IgD-negative memory B cell (primary cell): ENCODE data around the gene SPCS2. TPM values are rescaled to one million over a fixed set of nuclear protein-coding genes. Genes with fewer than 3 reads are reported as not detected.

Source experiments
- H3K27ac Mint-ChIP-seq, 3 donors: one replicate each; pipeline ENCODE4 v1.8.0; 2020 to 2022; ENCODE audit warnings: mild to moderate bottlenecking in 3 of 3, mixed read lengths in 3 of 3, moderate library complexity in 1 of 3
- H3K27me3 Mint-ChIP-seq: one replicate; pipeline ENCODE4 v1.8.0; 2021; ENCODE audit warnings: mixed read lengths
- H3K36me3 Mint-ChIP-seq: one replicate; pipeline ENCODE4 v1.8.0; 2020; ENCODE audit warnings: mild to moderate bottlenecking, mixed read lengths
- H3K4me1 Mint-ChIP-seq, 3 donors: one replicate each; pipeline ENCODE4 v1.8.0; 2020 to 2022; ENCODE audit warnings: mixed read lengths in 3 of 3, mild to moderate bottlenecking in 1 of 3
- H3K4me3 Mint-ChIP-seq, 4 donors: one replicate each; pipeline ENCODE4 v1.8.0; 2020 to 2022; ENCODE audit warnings: mild to moderate bottlenecking in 4 of 4, mixed read lengths in 4 of 4, moderate library complexity in 3 of 4
- H3K9me3 Mint-ChIP-seq, 3 donors: one replicate each; pipeline ENCODE4 v1.8.0; 2020 to 2021; ENCODE audit warnings: mixed read lengths in 3 of 3, mild to moderate bottlenecking in 1 of 3
- polyA plus RNA-seq: library from polyadenylated mRNA; unstranded; fragments of 300-500 nt; fragmentation: Illumina TruSeq; gene quantifications from one replicate; pipeline ENCODE4 v1.2.3, GENCODE V29; 2021

SPCS2 gene
- polyA plus RNA-seq = 322 TPM

DNA sequence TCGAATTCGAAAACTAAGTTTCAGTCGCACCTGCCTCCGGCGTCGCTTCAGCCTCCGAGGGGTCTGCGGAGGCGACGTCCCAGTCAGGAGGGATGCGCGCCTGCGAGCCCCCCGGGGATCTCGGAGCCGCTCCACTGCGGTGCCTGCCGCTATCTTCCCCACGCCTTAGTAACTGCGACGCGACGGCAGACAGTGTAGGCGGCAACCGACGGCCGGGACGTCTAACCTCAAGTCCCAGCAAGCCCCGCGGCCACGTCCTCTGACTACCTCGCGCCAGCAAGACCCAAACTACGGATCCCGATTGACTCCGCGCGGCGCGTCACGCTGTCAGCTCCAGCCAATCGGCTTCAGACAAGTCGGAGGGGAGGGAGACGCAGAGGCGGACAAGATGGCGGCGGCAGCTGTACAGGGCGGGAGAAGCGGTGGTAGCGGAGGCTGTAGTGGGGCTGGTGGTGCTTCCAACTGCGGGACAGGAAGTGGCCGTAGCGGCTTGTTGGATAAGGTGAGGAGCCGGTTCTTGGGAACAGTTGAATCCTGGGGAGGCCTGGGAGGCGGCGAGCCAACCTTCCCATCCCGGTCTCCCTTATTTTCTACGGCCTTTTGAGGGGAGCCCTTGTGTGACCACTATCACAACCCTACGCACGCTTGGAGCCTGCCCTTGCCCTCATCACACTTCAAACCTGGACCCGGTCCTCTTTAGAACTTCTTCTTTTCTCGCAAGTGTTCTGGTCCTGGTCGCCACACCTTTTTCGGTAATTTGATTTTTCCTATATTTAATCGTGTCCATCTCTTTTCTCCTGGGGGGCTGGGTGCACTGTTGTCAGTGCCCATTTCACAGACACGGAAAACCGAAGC, at the start of gene SPCS2, which contains the start of gene XRRA1:
TSS of gene SPCS2 (plus strand) at position 369 of the 855 bp plus-strand sequence. CDS start at position 389, 20 bp downstream.
TSS of gene XRRA1 (minus strand) at position 194 of the 855 bp plus-strand sequence. CDS start 8,213 bp downstream, outside the sequence.
- Mint-ChIP-seq H3K27ac (peak within 1 kb of the TSS; percentile 95 to 99 (median 98)), H3K4me1 (peaks cover 36 to 50% (median 45%) of the 10 kb centered on the region in 3 donors), H3K9me3 (no peaks in the 10 kb centered on the region)

DNA sequence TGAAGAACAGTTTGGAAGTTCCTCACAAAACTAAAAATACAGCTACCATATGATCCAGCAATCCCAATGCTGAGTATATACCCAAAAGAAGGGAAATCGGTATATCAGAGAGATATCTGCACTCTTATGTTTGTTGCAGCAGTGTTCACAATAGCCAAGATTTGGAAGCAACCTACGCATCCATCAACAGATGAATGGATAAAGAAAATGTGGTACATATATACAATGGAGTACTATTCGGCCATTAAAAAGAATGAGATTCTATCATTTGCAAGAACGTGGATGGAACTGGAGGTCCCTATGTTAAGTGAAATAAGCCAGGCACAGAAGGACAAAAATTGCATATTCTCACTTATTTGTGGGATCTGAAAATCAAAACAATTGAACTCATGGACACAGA, 46.7 kb upstream of the SPCS2 start:
- H3K27ac Mint-ChIP-seq = no peak overlapping the region
- peaks cover 0 to 5% (median 0%) of the 10 kb centered on the region in 3 donors for H3K4me1 Mint-ChIP-seq
- no peaks in the 10 kb centered on the region for H3K27me3 Mint-ChIP-seq
- peaks cover 10 to 29% (median 21%) of the 10 kb centered on the region in 3 donors for H3K9me3 Mint-ChIP-seq
- H3K36me3 Mint-ChIP-seq = peaks cover 39% of the 10 kb centered on the region
- no peak overlapping the region for H3K4me3 Mint-ChIP-seq

More for the DNA sequence above, at the start of gene SPCS2, which contains the start of gene XRRA1:
- peaks cover 4% of the 10 kb centered on the region for H3K36me3 Mint-ChIP-seq
- peak within 1 kb of the TSS; percentile 95 to 98 (median 97) for H3K4me3 Mint-ChIP-seq
- H3K27me3 Mint-ChIP-seq = no peaks in the 10 kb centered on the region

DNA sequence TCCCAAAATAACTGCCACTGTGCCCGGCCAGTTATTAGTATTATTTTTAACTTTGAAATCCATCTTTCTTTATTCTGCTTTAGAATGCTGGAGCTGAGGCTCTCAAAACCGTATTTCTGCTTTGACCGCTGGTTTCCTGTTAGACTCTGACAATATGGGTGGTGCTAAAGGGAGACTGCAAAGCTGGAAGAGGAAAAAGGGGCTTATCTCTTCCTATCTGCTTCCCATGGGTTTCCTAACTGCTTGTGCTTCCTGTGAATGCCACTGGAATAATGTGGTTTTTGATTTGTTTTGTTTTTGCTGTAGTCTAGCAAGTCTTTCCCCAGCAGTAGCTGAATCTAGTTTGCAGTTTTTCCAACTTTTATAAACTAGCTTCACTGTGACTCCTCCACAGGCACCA, 43.7 kb upstream of the SPCS2 start:
- Mint-ChIP-seq H3K36me3 (peaks cover 26% of the 10 kb centered on the region), H3K4me1 (peaks cover 7 to 20% (median 17%) of the 10 kb centered on the region in 3 donors), H3K4me3 (no peak overlapping the region), H3K27me3 (no peaks in the 10 kb centered on the region), H3K27ac (peak overlapping the region in 1 of 3 donors; percentile 13), H3K9me3 (peaks cover 7 to 17% (median 8%) of the 10 kb centered on the region in 3 donors)

DNA sequence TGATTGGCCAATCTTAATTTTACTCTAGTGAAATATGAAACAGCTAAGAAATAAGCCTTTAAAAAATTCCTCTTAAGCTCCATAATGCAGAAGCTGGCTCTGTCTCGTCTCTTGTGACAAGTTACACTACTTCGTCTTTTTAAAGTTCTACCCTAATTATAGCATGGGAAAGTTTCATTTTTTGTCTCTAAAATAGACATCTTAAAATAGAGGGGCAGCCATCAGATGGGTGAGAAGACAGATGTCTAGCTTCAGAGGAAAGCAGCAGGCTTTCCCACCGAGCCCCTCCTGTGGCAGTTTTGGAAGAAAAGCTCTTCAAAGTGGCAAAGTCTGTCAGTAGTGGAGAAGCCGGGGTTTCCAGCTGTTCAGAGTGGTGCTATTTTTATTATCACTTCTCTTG, 39.7 kb upstream of the SPCS2 start:
- H3K4me3 Mint-ChIP-seq = peak overlapping the region in 1 of 4 donors; percentile 49
- no peaks in the 10 kb centered on the region for H3K27me3 Mint-ChIP-seq
- peaks cover 5% of the 10 kb centered on the region for H3K36me3 Mint-ChIP-seq
- peak overlapping the region in 2 of 3 donors; percentile 28 to 46 for H3K27ac Mint-ChIP-seq
- H3K4me1 Mint-ChIP-seq = peaks cover 7 to 25% (median 19%) of the 10 kb centered on the region in 3 donors
- peaks cover 0 to 1% (median 0%) of the 10 kb centered on the region in 3 donors for H3K9me3 Mint-ChIP-seq

DNA sequence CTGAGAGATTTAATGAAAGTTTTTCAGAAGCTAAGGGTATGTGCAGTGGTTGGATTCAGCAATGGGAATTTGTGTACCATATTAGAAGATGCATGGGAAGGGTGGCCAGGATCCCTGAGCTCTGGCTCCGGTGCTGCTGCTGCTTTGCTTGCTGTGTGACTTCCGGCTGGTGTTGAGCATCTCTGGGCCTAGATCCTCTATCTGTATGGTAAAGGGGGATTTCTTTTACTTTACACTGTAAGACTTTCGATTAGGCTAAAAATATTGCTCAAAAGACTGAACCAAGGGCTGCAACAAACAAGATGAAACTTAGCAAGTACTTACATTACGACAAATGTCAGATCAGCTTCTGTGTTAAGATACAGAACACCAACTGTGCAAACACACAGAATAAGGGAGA, 39.3 kb upstream of the SPCS2 start:
- peaks cover 7 to 23% (median 19%) of the 10 kb centered on the region in 3 donors for H3K4me1 Mint-ChIP-seq
- no peaks in the 10 kb centered on the region for H3K27me3 Mint-ChIP-seq
- peak overlapping the region in 1 of 4 donors; percentile 49 for H3K4me3 Mint-ChIP-seq
- H3K36me3 Mint-ChIP-seq = peaks cover 4% of the 10 kb centered on the region
- peak overlapping the region in 2 of 3 donors; percentile 28 to 46 for H3K27ac Mint-ChIP-seq
- peaks cover 0 to 1% (median 0%) of the 10 kb centered on the region in 3 donors for H3K9me3 Mint-ChIP-seq

DNA sequence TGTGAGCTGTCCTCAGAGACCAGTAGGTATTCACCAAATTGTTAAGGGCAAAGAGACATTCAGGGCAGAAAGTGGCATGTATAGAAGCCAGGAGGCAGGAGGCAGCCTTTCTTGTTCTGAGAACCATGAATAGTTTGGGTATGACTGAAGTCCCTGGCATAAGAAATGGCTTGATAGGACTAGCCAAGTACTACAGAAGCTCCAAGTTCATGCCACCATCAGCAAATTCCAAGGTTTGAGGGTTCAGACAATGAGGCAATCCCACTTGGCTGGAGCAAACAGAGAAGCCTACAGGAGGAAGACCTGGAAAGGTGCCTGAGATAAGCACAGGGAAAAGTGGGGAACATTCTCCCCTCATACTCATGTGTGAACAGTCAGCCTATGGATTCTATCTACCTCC, 25.9 kb upstream of the SPCS2 start:
- H3K4me1 Mint-ChIP-seq = peaks cover 0 to 1% (median 0%) of the 10 kb centered on the region in 3 donors
- H3K9me3 Mint-ChIP-seq = no peaks in the 10 kb centered on the region
- no peak overlapping the region for H3K4me3 Mint-ChIP-seq
- H3K36me3 Mint-ChIP-seq = peaks cover 10% of the 10 kb centered on the region
- no peaks in the 10 kb centered on the region for H3K27me3 Mint-ChIP-seq
- no peak overlapping the region for H3K27ac Mint-ChIP-seq

DNA sequence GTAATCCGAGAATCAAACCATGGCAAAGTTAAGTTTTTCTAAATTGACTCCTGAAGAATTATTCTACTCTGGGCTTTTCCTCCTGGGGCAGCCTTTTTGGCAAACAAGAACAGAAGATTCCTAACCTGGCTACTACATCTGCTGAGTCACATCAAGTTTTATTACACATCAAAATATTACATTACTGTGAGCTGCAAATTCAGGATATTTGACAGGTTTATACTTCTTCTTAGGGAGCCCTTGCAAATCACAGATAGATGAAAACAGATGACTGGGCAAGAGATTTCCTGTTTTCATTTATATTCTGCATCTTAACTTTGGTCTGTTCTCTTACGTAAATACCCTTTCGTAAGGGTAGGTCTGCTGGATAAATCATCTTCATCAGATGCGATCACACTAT, 23.8 kb upstream of the SPCS2 start:
- Mint-ChIP-seq H3K4me1 (peaks cover 0 to 1% (median 0%) of the 10 kb centered on the region in 3 donors), H3K27ac (no peak overlapping the region), H3K36me3 (peaks cover 10% of the 10 kb centered on the region), H3K9me3 (no peaks in the 10 kb centered on the region), H3K27me3 (no peaks in the 10 kb centered on the region), H3K4me3 (no peak overlapping the region)

DNA sequence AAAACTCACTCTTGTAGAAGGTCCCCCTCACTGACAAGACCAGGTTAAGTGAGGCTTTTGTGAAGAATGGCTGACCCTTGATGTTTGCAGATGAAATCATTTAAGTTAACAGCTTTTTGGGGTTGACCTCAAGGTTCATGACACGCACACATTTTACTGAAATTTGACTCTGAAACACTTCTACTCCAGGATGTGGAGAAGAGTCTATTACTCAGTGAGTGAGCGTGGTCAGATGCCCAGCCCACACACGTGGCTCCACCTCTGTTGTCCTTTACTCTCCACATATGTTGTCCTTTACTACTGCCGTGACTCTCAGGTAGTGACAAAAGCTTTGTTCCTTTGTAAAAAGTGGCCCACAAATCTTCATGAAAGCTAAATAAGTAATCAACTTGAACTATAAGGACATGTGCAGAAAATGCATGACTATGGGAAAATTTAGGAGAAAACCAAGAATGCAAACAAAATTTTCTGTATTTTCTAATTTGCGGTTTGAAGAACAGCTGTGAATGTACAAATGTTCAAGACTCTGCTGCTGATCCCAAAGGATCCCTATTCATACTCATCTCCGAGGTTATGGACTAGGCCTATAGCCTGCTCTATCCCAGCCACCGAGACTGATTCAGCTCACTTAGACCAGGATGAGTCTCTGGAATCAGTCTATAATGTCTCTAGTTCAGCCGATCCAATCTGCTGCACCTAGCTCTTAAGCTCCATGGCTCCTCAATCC, 22.6 kb upstream of the SPCS2 start:
- no peaks in the 10 kb centered on the region for H3K27me3 Mint-ChIP-seq
- peaks cover 6% of the 10 kb centered on the region for H3K36me3 Mint-ChIP-seq
- H3K27ac Mint-ChIP-seq = no peak overlapping the region
- H3K4me3 Mint-ChIP-seq = no peak overlapping the region
- no peaks in the 10 kb centered on the region for H3K9me3 Mint-ChIP-seq
- H3K4me1 Mint-ChIP-seq = peaks cover 0 to 1% (median 0%) of the 10 kb centered on the region in 3 donors

DNA sequence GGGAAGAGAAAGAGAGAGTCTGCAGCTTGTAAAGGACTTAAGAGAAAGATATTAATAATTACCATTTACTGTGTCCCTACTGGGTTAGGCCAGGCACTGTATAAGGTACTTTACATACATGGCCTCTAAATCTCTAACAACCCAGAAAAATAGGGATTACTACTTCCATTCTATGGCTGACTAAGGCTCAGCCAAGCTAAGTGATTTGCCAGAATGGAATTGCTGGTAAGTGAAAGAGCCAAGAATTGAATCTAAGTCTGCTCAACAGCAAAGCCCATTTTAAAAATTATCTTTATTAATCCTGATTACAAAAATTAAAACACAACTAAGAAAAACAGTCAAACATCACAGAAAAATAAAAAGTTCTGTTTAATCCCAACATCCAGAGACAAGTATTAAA, 21.6 kb upstream of the SPCS2 start:
- H3K27me3 Mint-ChIP-seq = no peaks in the 10 kb centered on the region
- no peaks in the 10 kb centered on the region for H3K9me3 Mint-ChIP-seq
- H3K36me3 Mint-ChIP-seq = peaks cover 3% of the 10 kb centered on the region
- H3K4me1 Mint-ChIP-seq = peaks cover 0 to 1% (median 0%) of the 10 kb centered on the region in 3 donors
- no peak overlapping the region for H3K27ac Mint-ChIP-seq
- no peak overlapping the region for H3K4me3 Mint-ChIP-seq

DNA sequence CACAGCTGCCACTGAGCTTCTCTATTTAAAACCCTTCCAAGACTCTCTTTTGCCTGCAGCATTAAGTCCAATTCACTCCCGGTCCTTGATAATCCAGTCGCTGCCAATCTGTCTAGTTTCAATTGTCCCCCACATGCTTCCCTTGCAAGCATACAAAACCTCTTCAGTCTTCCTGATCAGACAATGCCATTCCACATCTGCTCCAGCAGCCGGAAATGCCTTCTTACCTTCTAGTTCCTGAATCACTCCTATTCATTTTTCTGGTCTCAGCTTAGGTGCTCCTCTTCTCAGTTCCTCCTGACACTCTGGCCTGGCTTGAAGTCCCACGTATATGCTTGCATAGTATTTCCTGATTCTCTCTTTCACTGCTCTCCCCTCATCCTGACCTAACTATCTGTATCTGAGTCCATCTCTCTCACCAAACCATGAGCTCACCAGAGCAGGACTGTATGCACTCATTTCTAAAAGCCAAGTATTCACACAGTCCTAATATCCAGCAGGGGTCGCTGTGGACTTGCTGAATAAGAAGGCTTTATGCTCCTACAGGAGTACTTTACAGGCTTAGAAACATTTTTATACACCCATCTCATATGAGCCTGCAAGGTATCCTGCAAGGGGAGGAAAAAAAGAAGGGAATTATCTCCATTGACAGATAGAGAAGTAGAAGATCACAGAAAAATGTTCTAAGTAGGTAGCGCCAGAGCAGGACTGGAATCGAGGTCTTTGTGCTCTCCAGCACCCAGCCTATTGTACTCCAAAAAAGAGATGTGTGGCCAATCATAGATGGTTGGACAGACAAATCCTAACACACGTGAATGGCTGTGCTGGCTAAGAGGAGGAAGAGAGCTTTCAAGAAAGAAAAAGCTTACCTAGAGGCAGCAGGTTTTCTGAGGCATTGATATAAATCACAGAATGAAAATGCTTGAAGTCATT, 19.4 kb upstream of the SPCS2 start:
- Mint-ChIP-seq H3K27ac (no peak overlapping the region), H3K4me1 (no peaks in the 10 kb centered on the region), H3K4me3 (no peak overlapping the region), H3K9me3 (no peaks in the 10 kb centered on the region), H3K36me3 (peaks cover 3% of the 10 kb centered on the region), H3K27me3 (no peaks in the 10 kb centered on the region)

DNA sequence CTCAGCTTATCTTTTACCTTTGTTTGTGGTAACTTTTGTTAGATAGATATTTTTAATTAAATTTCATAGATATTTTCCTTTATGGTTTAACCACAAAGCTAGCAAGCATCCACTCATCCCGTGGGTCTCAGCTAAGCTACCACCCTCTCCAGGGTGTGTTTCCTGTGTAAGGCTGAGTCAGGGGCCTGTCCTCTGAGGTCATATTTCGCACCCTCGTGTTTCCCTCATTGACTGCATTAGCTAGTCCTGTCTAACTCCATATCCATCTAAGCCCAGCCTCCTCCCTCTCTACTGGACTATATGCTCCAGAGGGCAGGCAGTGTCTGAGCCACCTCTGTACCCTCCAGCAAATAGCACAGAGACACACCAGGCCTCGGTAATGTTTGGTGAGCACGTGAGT, 16.9 kb upstream of the SPCS2 start:
- Mint-ChIP-seq H3K9me3 (no peaks in the 10 kb centered on the region), H3K4me1 (no peaks in the 10 kb centered on the region), H3K27ac (no peak overlapping the region), H3K36me3 (no peaks in the 10 kb centered on the region), H3K4me3 (no peak overlapping the region), H3K27me3 (no peaks in the 10 kb centered on the region)

DNA sequence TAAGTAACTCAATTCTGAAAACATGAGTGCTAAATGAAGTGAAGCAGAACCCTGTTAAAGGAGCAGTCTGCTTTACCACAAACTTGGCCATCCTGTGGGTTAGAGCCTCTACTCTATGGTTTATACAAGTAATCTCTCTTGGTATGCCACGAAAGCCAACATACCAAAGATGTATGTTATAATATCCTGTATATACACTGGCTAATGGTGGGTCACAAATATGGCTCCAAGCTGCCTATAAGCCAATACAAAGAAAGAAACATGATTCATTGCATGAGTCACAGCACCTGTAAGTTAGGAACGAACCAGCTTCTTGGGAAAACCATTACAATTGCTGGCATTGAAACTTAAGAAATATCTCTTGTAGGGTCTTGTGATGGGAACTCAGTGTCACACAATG, 16.3 kb upstream of the SPCS2 start:
- Mint-ChIP-seq H3K27me3 (peaks cover 1% of the 10 kb centered on the region), H3K27ac (no peak overlapping the region), H3K9me3 (no peaks in the 10 kb centered on the region), H3K4me1 (no peaks in the 10 kb centered on the region), H3K4me3 (no peak overlapping the region), H3K36me3 (no peaks in the 10 kb centered on the region)

DNA sequence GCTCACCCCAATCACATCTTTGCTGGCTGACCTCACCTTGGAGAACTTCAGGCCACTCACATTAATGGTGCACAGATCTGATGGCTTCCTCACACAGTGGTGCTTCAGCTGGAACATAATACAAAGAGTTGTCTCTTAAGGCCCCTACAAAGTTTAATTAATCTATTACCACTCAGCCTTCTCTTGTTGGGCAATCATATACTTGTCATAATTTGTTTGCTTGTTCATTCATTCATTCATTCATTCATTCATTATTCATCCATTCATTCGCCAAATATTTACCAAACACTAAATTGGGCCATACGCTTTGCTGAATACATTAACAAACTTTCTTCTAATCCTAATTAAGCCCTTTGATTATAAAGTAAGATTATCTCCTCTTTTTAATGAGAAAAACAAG, 15.3 kb upstream of the SPCS2 start:
- H3K9me3 Mint-ChIP-seq = no peaks in the 10 kb centered on the region
- peaks cover 1% of the 10 kb centered on the region for H3K27me3 Mint-ChIP-seq
- no peak overlapping the region for H3K4me3 Mint-ChIP-seq
- H3K27ac Mint-ChIP-seq = peak overlapping the region in 1 of 3 donors; percentile 1
- H3K36me3 Mint-ChIP-seq = no peaks in the 10 kb centered on the region
- peaks cover 0 to 1% (median 1%) of the 10 kb centered on the region in 3 donors for H3K4me1 Mint-ChIP-seq

DNA sequence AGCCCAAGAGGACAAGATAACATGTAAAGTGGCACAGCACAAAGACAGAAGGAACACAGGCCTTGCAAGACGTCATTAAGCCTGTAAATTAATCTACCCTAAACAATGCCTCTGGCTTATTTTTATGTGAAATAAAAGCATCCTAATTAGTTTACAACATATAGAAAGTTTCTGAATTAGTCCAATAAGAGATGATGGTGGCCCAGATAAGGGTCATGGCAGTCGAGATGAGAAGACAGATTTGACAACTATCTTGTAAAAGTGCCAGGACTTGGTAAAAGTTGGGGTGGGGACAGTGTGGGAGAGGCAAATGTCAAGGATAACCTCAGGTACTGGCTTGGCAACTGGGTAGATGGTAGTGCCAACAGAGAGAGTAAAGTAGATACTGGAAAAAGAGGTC, 13.8 kb upstream of the SPCS2 start:
- Mint-ChIP-seq H3K27me3 (peaks cover 1% of the 10 kb centered on the region), H3K27ac (no peak overlapping the region), H3K4me3 (peak overlapping the region in 1 of 4 donors; percentile 52), H3K9me3 (no peaks in the 10 kb centered on the region), H3K4me1 (peaks cover 0 to 2% (median 1%) of the 10 kb centered on the region in 3 donors), H3K36me3 (peaks cover 3% of the 10 kb centered on the region)
